CD8-positive, alpha-beta memory T cell (primary cell): ENCODE results near the gene CYP2U1. TPM values are rescaled to one million over a fixed set of nuclear protein-coding genes. Genes with fewer than 3 reads are reported as not detected.
A peak's percentile ranks its signal among the peaks of the same experiment; 100 is the strongest.

Experiments used
- CTCF ChIA-PET: fragments of 350-600 bp; sonication (Branson Sonifier 250); formaldehyde crosslinking; loops from one replicate; lab custom pipeline; 2021; ENCODE audit warnings: antibody characterized with exemption; lab: Charles Lee
- POLR2A ChIA-PET: fragments of 350-600 bp; sonication (Branson Sonifier 250); formaldehyde crosslinking; loops from one replicate; lab custom pipeline; 2021; ENCODE audit warnings: antibody characterized with exemption; lab: Charles Lee
- DNase-seq, 5 donors: peaks; one replicate each; pipeline versions ENCODE4 v3.0.0 to v3.0.0-alpha.2; 2020 to 2022; ENCODE audit warnings: mixed read lengths in 1 of 5
- H3K27ac ChIP-seq: one replicate; pipeline ENCODE4 v1.7.0; 2013; ENCODE audit warnings: low read depth, mild to moderate bottlenecking, low read length, moderate library complexity
- H3K27me3 ChIP-seq: 2 replicates; pipeline ENCODE4 v1.7.0; 2013; ENCODE audit warnings: low read length, mild to moderate bottlenecking; ENCODE audit not compliant: insufficient read depth, poor library complexity, severe bottlenecking
- H3K36me3 ChIP-seq: 2 replicates; pipeline ENCODE4 v1.7.0; 2013; ENCODE audit warnings: mild to moderate bottlenecking, low read length, moderate library complexity; ENCODE audit not compliant: insufficient read depth
- H3K4me1 ChIP-seq: 2 replicates; pipeline ENCODE4 v1.7.0; 2013; ENCODE audit warnings: mild to moderate bottlenecking, low read length, moderate library complexity; ENCODE audit not compliant: insufficient read depth
- H3K4me3 ChIP-seq: 2 replicates; pipeline ENCODE4 v1.7.0; 2013; ENCODE audit warnings: mild to moderate bottlenecking, low read length
- H3K9me3 ChIP-seq: 2 replicates; pipeline ENCODE4 v1.7.0; 2013; ENCODE audit warnings: mild to moderate bottlenecking, low read length
- H3K27ac Mint-ChIP-seq, 8 donors: one replicate each; pipeline ENCODE4 v1.8.0; 2020 to 2021; ENCODE audit warnings: mixed read lengths in 8 of 8, mild to moderate bottlenecking in 6 of 8, inconsistent platforms in 3 of 8, moderate library complexity in 3 of 8
- H3K27me3 Mint-ChIP-seq, 2 donors: one replicate each; pipeline ENCODE4 v1.8.0; 2020 to 2021; ENCODE audit warnings: mixed read lengths in 2 of 2, mild to moderate bottlenecking in 1 of 2, moderate library complexity in 1 of 2
- H3K36me3 Mint-ChIP-seq, 3 donors: one replicate each; pipeline ENCODE4 v1.8.0; 2020 to 2021; ENCODE audit warnings: mixed read lengths in 3 of 3, inconsistent platforms in 1 of 3, mild to moderate bottlenecking in 1 of 3
- H3K4me1 Mint-ChIP-seq, 3 donors: one replicate each; pipeline ENCODE4 v1.8.0; 2020 to 2021; ENCODE audit warnings: mixed read lengths in 3 of 3, inconsistent platforms in 1 of 3, mild to moderate bottlenecking in 1 of 3
- H3K4me3 Mint-ChIP-seq, 7 donors: one replicate each; pipeline ENCODE4 v1.8.0; 2020 to 2021; ENCODE audit warnings: mixed read lengths in 7 of 7, mild to moderate bottlenecking in 6 of 7, moderate library complexity in 4 of 7, inconsistent platforms in 2 of 7
- H3K9me3 Mint-ChIP-seq, 5 donors: one replicate each; pipeline ENCODE4 v1.8.0; 2020 to 2022; ENCODE audit warnings: mixed read lengths in 5 of 5, mild to moderate bottlenecking in 3 of 5, moderate library complexity in 2 of 5, inconsistent platforms in 1 of 5
- polyA plus RNA-seq: library from polyadenylated mRNA; unstranded; fragments of 300-500 nt; fragmentation: Illumina TruSeq; gene quantifications from one replicate; pipeline ENCODE4 v1.2.3, GENCODE V29; 2021
- total RNA-seq, 2 experiments: library from RNA; stranded (reverse); gene quantifications; one replicate each; pipeline ENCODE4 v1.2.3, GENCODE V29; 2021

CYP2U1 gene
- total and polyA plus RNA-seq, 3 experiments from 2014 or later = 2.7 to 4.0 (median 2.9) TPM

- DNase-seq = no peak
- no peak overlapping the region for H3K4me3 ChIP-seq
- Mint-ChIP-seq H3K27me3 (peaks cover 0 to 6% of the 10 kb centered on the region in 2 donors), H3K36me3 (peaks cover 0 to 11% (median 0%) of the 10 kb centered on the region in 3 donors), H3K27ac (no peak overlapping the region), H3K4me1 (peaks cover 0 to 11% (median 2%) of the 10 kb centered on the region in 3 donors), H3K4me3 (no peak overlapping the region), H3K9me3 (peaks cover 0 to 9% (median 6%) of the 10 kb centered on the region in 5 donors)
- H3K4me1 ChIP-seq = no peaks in the 10 kb centered on the region
- H3K27me3 ChIP-seq = no peaks in the 10 kb centered on the region
- ChIA-PET POLR2A (no interaction called here), CTCF (no interaction called here)
- no peaks in the 10 kb centered on the region for H3K36me3 ChIP-seq
- no peak overlapping the region for H3K27ac ChIP-seq
- H3K9me3 ChIP-seq = no peaks in the 10 kb centered on the region
Measured at GRCh38 chr4:107977966-107978705, 46.8 kb downstream of the CYP2U1 start.

- ChIA-PET CTCF (no interaction called here), POLR2A (no interaction called here)
- Histone ChIP-seq H3K27ac (no peak overlapping the region), H3K36me3 (no peaks in the 10 kb centered on the region), H3K4me3 (no peak overlapping the region), H3K9me3 (no peaks in the 10 kb centered on the region), H3K27me3 (no peaks in the 10 kb centered on the region), H3K4me1 (no peaks in the 10 kb centered on the region)
- peaks cover 0 to 6% of the 10 kb centered on the region in 2 donors for H3K27me3 Mint-ChIP-seq
- DNase-seq = no peak
- no peak overlapping the region for H3K4me3 Mint-ChIP-seq
- H3K9me3 Mint-ChIP-seq = peaks cover 0 to 9% (median 6%) of the 10 kb centered on the region in 5 donors
- peaks cover 0 to 10% (median 2%) of the 10 kb centered on the region in 3 donors for H3K4me1 Mint-ChIP-seq
- H3K27ac Mint-ChIP-seq = no peak overlapping the region
- H3K36me3 Mint-ChIP-seq = peaks cover 0 to 11% (median 0%) of the 10 kb centered on the region in 3 donors
Measured at GRCh38 chr4:107978716-107979451, 47.5 kb downstream of the CYP2U1 start.

- Mint-ChIP-seq H3K4me1 (peaks cover 31 to 66% (median 35%) of the 10 kb centered on the region in 3 donors), H3K27me3 (no peaks in the 10 kb centered on the region), H3K27ac (peak overlapping the region in 4 of 8 donors; percentile 40 to 97 (median 59)), H3K9me3 (no peaks in the 10 kb centered on the region), H3K36me3 (peaks cover 0 to 11% (median 0%) of the 10 kb centered on the region in 3 donors), H3K4me3 (peak overlapping the region in 4 of 7 donors; percentile 7 to 48 (median 16))
- Histone ChIP-seq H3K36me3 (no peaks in the 10 kb centered on the region), H3K27me3 (no peaks in the 10 kb centered on the region), H3K4me3 (peak overlapping the region; percentile 96), H3K27ac (no peak overlapping the region), H3K4me1 (peaks cover 25% of the 10 kb centered on the region), H3K9me3 (no peaks in the 10 kb centered on the region)
- ChIA-PET CTCF (no interaction called here), POLR2A (no interaction called here)
- DNase-seq = no peak
Measured at GRCh38 chr4:107987916-107988762, 56.8 kb downstream of the CYP2U1 start.

- no peaks in the 10 kb centered on the region for H3K27me3 Mint-ChIP-seq
- peaks cover 34 to 70% (median 41%) of the 10 kb centered on the region in 3 donors for H3K4me1 Mint-ChIP-seq
- Histone ChIP-seq H3K4me3 (peak overlapping the region; percentile 96), H3K27me3 (no peaks in the 10 kb centered on the region), H3K36me3 (no peaks in the 10 kb centered on the region), H3K4me1 (peaks cover 25% of the 10 kb centered on the region), H3K27ac (no peak overlapping the region), H3K9me3 (no peaks in the 10 kb centered on the region)
- CTCF ChIA-PET = no interaction called here
- no peaks in the 10 kb centered on the region for H3K9me3 Mint-ChIP-seq
- DNase-seq = no peak
- peak overlapping the region in 4 of 7 donors; percentile 15 to 97 (median 72) for H3K4me3 Mint-ChIP-seq
- POLR2A ChIA-PET = no interaction called here
- H3K27ac Mint-ChIP-seq = peak overlapping the region in 5 of 8 donors; percentile 40 to 97 (median 63)
- peaks cover 0 to 11% (median 0%) of the 10 kb centered on the region in 3 donors for H3K36me3 Mint-ChIP-seq
Measured at GRCh38 chr4:107988763-107989035, 57.4 kb downstream of the CYP2U1 start.

GRCh38 chr4:107989162-107989536 is 57.8 kb downstream of the CYP2U1 start:
- ChIA-PET POLR2A (interaction anchor here (0.5 kb wide), 1 partner anchor 632 kb away, joined by 3 read pairs; no protein-coding TSS in a partner anchor), CTCF (no interaction called here)

GRCh38 chr4:107989537-107990386 is 58.4 kb downstream of the CYP2U1 start, which contains the start of gene HADH:
HADH (plus strand) TSS chr4:107989889; CDS start chr4:107989933, 44 bp downstream.
- H3K4me3 Mint-ChIP-seq = peak within 1 kb of the TSS; percentile 83 to 97 (median 96)

More at GRCh38 chr4:107989162-107989536, 57.8 kb downstream of the CYP2U1 start:
- H3K4me1 Mint-ChIP-seq = peaks cover 36 to 74% (median 43%) of the 10 kb centered on the region in 3 donors
- H3K27me3 ChIP-seq = no peaks in the 10 kb centered on the region
- H3K4me3 ChIP-seq = peak overlapping the region; percentile 96
- H3K4me1 ChIP-seq = peaks cover 25% of the 10 kb centered on the region
- H3K36me3 ChIP-seq = no peaks in the 10 kb centered on the region
- H3K9me3 Mint-ChIP-seq = no peaks in the 10 kb centered on the region
- no peaks in the 10 kb centered on the region for H3K27me3 Mint-ChIP-seq
- no peaks in the 10 kb centered on the region for H3K9me3 ChIP-seq
- peak overlapping the region; percentile 83 to 97 (median 96) for H3K4me3 Mint-ChIP-seq
- no peak for DNase-seq
- peak overlapping the region; percentile 74 for H3K27ac ChIP-seq
- H3K27ac Mint-ChIP-seq = peak overlapping the region; percentile 82 to 98 (median 95)
- H3K36me3 Mint-ChIP-seq = peaks cover 0 to 11% (median 0%) of the 10 kb centered on the region in 3 donors

More at GRCh38 chr4:107989537-107990386, 58.4 kb downstream of the CYP2U1 start, which contains the start of gene HADH:
- Histone ChIP-seq H3K4me3 (peak within 1 kb of the TSS; percentile 96), H3K27me3 (no peaks in the 10 kb centered on the region), H3K9me3 (no peaks in the 10 kb centered on the region), H3K36me3 (no peaks in the 10 kb centered on the region), H3K27ac (peak within 1 kb of the TSS; percentile 74), H3K4me1 (peaks cover 25% of the 10 kb centered on the region)
- ChIA-PET CTCF (no interaction called here), POLR2A (interaction anchor here (0.5 to 0.9 kb wide), 3 partner anchors 29 to 631 kb away, joined by 3 to 5 read pairs (median 4); no protein-coding TSS in a partner anchor)
- Mint-ChIP-seq H3K27ac (peak within 1 kb of the TSS; percentile 87 to 98 (median 96)), H3K36me3 (peaks cover 0 to 11% (median 0%) of the 10 kb centered on the region in 3 donors), H3K9me3 (no peaks in the 10 kb centered on the region), H3K27me3 (no peaks in the 10 kb centered on the region), H3K4me1 (peaks cover 38 to 78% (median 48%) of the 10 kb centered on the region in 3 donors)
- DNase-seq = peak; percentile 92 to 96 (median 94)
